PC-9 (cell line): ENCODE data around the gene CROT. TPM values are rescaled to one million over a fixed set of nuclear protein-coding genes. Genes with fewer than 3 reads are reported as not detected.

Experiments
- BruUV-seq: library from RNA; stranded (reverse); fragments of 400-500 nt; replicated peaks from 2 replicates; lab custom pipeline; 2021; lab: Mats Ljungman, UMichigan
- CTCF ChIA-PET: fragments of 300-600 bp; sonication (Branson Sonifier 250); formaldehyde crosslinking; loops from one replicate; lab custom pipeline; 2022; ENCODE audit warnings: antibody characterized with exemption; lab: Charles Lee
- POLR2A ChIA-PET: fragments of 300-600 bp; sonication (Branson Sonifier 250); formaldehyde crosslinking; loops from one replicate; lab custom pipeline; 2022; ENCODE audit warnings: antibody characterized with exemption; ENCODE audit not compliant: unreplicated experiment; lab: Charles Lee
- DNase-seq, 2 experiments: peaks; one replicate each; pipeline versions ENCODE4 v3.0.0 to v3.0.0-alpha.2; 2015 to 2022; ENCODE audit warnings: mixed read lengths in 1 of 2
- H2AFZ ChIP-seq: fragments of 200-600 bp; sonication (generic); 2 replicates; pipeline ENCODE4 v1.8.1; 2017; ENCODE audit warnings: antibody characterized with exemption
- H3F3A ChIP-seq: fragments of 200-600 bp; sonication (generic); 2 replicates; pipeline ENCODE4 v1.8.1; 2017; ENCODE audit warnings: antibody characterized with exemption, mild to moderate bottlenecking, low read depth; ENCODE audit not compliant: insufficient read depth
- H3K27ac ChIP-seq: fragments of 200-600 bp; sonication (generic); 2 replicates; pipeline ENCODE4 v1.6.1; 2016; ENCODE audit warnings: mixed run types
- H3K27me3 ChIP-seq: fragments of 200-600 bp; sonication (generic); 2 replicates; pipeline ENCODE4 v1.6.1; 2016; ENCODE audit warnings: low read depth, mixed run types; ENCODE audit not compliant: insufficient read depth
- H3K36me3 ChIP-seq: fragments of 200-600 bp; sonication (generic); 2 replicates; pipeline ENCODE4 v1.6.1; 2016; ENCODE audit warnings: low read depth, mixed run types
- H3K4me1 ChIP-seq: fragments of 200-600 bp; sonication (generic); replicated peaks from 2 replicates; pipeline ENCODE4 v1.6.1; 2016; ENCODE audit warnings: mixed run types; ENCODE audit not compliant: insufficient read depth
- H3K4me2 ChIP-seq: fragments of 200-600 bp; sonication (generic); 2 replicates; pipeline ENCODE4 v1.6.1; 2017; ENCODE audit warnings: mixed run types
- H3K4me3 ChIP-seq: fragments of 200-600 bp; sonication (generic); 2 replicates; pipeline ENCODE4 v1.6.1; 2016; ENCODE audit warnings: mixed run types
- H3K79me2 ChIP-seq: fragments of 200-600 bp; sonication (generic); 2 replicates; pipeline ENCODE4 v1.6.1; 2017; ENCODE audit warnings: low read depth, mixed run types
- H3K9me2 ChIP-seq: fragments of 200-600 bp; sonication (generic); 2 replicates; pipeline ENCODE4 v1.8.1; 2017; ENCODE audit warnings: mild to moderate bottlenecking; ENCODE audit not compliant: insufficient read depth
- H3K9me3 ChIP-seq: fragments of 200-600 bp; sonication (generic); 2 replicates; pipeline ENCODE4 v1.8.1; 2016; ENCODE audit warnings: low read depth; ENCODE audit not compliant: insufficient read depth
- H4K20me1 ChIP-seq: fragments of 200-600 bp; sonication (generic); 2 replicates; pipeline ENCODE4 v1.8.1; 2017; ENCODE audit not compliant: insufficient read depth
- EZH2 ChIP-seq: fragments of 200-600 bp; sonication (generic); IDR thresholded peaks from 2 replicates; pipeline ENCODE4 v1.8.0; 2017; ENCODE audit warnings: antibody characterized with exemption, low read depth
- intact Hi-C: fragments of 100-400 bp; cut with micrococcal nuclease; formaldehyde crosslinking; loops from one replicate; pipeline ENCODE4 v1.10.0; 2022; ENCODE audit not compliant: unreplicated experiment
- total RNA-seq: library from RNA; stranded (reverse); gene quantifications from 2 replicates; pipeline ENCODE4 v1.2.3, GENCODE V29; 2021
- TF ChIP-seq, protein P1 (sequence below): fragments of 200-600 bp; sonication (generic); conservative IDR thresholded peaks from 2 replicates; pipeline ENCODE4 v1.6.1; 2017; ENCODE audit warnings: mixed run types, antibody characterized with exemption, mild to moderate bottlenecking, moderate library complexity

CROT gene
- total RNA-seq, 1 experiment from 2014 or later, result 15.2 TPM

DNA sequence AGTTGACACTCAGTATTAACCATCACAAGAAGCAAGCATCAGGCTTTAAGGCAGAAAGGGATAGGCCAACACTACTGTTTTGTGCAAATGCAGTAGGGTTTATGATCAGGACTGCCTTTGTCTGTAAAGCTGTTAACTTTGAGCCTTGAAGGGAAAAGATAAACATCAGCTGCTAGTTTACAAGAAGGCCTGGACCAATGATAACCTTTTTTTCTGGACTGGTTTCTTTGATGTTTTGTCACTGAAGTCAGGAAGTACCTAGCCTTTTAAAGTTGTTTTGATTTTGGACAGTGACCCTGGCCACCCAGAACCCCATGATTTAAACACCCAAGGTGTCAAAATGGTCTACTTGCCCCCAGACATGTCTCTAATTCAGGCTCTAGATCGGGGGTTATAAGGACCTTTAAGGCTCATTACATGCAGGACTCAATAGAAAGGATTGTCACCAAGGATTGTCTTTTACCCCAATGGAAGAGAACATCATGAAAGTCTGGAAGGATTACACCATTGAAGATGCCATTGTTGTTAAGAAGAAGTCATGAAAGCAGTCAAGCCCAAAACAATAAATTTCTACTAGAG, 50.1 kb downstream of the CROT start:
- H3K27ac ChIP-seq, result no peak overlapping the region
- intact Hi-C loops, result loop anchor here (5.0 kb wide), 1 partner anchor 78 kb away; no protein-coding TSS in a partner anchor
- no peaks in the 10 kb centered on the region for H4K20me1 ChIP-seq
- CTCF ChIA-PET, result no interaction called here
- no peaks in the 10 kb centered on the region for H3K79me2 ChIP-seq
- no peak overlapping the region for H3K4me3 ChIP-seq
- TF ChIP-seq, protein P1, sequence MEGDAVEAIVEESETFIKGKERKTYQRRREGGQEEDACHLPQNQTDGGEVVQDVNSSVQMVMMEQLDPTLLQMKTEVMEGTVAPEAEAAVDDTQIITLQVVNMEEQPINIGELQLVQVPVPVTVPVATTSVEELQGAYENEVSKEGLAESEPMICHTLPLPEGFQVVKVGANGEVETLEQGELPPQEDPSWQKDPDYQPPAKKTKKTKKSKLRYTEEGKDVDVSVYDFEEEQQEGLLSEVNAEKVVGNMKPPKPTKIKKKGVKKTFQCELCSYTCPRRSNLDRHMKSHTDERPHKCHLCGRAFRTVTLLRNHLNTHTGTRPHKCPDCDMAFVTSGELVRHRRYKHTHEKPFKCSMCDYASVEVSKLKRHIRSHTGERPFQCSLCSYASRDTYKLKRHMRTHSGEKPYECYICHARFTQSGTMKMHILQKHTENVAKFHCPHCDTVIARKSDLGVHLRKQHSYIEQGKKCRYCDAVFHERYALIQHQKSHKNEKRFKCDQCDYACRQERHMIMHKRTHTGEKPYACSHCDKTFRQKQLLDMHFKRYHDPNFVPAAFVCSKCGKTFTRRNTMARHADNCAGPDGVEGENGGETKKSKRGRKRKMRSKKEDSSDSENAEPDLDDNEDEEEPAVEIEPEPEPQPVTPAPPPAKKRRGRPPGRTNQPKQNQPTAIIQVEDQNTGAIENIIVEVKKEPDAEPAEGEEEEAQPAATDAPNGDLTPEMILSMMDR, result no peak
- no peak for TF ChIP-seq EZH2
- H2AFZ ChIP-seq, result no peak overlapping the region
- H3F3A ChIP-seq, result peaks cover 17% of the 10 kb centered on the region; the same call in 1 of the 2 replicates
- no peak overlapping the region for H3K4me2 ChIP-seq
- H3K4me1 ChIP-seq, result peaks cover 26% of the 10 kb centered on the region
- no peaks in the 10 kb centered on the region for H3K27me3 ChIP-seq
- no peaks in the 10 kb centered on the region for H3K36me3 ChIP-seq
- BruUV-seq, result no TSS peak
- H3K9me3 ChIP-seq, result no peaks in the 10 kb centered on the region; the same call in 1 of the 2 replicates
- DNase-seq, result no peak
- POLR2A ChIA-PET, result no interaction called here
- no peaks in the 10 kb centered on the region for H3K9me2 ChIP-seq

DNA sequence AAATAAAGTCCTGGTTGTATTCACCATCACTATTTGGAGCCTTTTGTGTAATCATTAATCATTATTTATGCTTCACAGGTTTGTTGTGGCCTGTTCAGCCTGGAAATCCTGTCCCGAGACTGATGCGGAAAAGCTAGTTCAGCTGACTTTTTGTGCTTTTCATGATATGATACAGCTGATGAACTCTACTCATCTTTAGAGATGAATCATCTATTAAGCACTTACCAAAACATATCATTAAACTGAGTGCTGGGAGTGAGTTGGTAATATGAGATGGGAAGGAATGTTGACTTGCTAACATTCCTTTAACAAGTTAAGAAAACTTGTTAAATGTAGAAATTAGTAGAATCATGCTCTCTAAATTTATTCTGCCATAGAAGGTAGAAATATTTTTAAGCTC, 53.0 kb downstream of the CROT start:
- Histone ChIP-seq H3K36me3 (no peaks in the 10 kb centered on the region), H3K9me2 (no peaks in the 10 kb centered on the region), H3F3A (peaks cover 17% of the 10 kb centered on the region; the same call in 1 of the 2 replicates), H3K79me2 (no peaks in the 10 kb centered on the region), H3K4me1 (peaks cover 26% of the 10 kb centered on the region), H3K9me3 (no peaks in the 10 kb centered on the region; the same call in 1 of the 2 replicates), H3K4me3 (no peak overlapping the region), H3K4me2 (peak overlapping the region; percentile 41; the same call in 1 of the 2 replicates), H3K27ac (peak overlapping the region; percentile 22), H4K20me1 (no peaks in the 10 kb centered on the region), H3K27me3 (no peaks in the 10 kb centered on the region), H2AFZ (no peak overlapping the region)
- no peak for TF ChIP-seq EZH2
- TF ChIP-seq, protein P1, result no peak
- DNase-seq, result peak; percentile 33 to 90
- CTCF ChIA-PET, result interaction anchor here (1.0 kb wide), 1 partner anchor 18 kb away, joined by 4 read pairs; no protein-coding TSS in a partner anchor
- no TSS peak for BruUV-seq
- intact Hi-C loops, result loop anchor here (1.0 to 5.0 kb wide), 2 partner anchors 52 to 81 kb away; no protein-coding TSS in a partner anchor
- POLR2A ChIA-PET, result no interaction called here

DNA sequence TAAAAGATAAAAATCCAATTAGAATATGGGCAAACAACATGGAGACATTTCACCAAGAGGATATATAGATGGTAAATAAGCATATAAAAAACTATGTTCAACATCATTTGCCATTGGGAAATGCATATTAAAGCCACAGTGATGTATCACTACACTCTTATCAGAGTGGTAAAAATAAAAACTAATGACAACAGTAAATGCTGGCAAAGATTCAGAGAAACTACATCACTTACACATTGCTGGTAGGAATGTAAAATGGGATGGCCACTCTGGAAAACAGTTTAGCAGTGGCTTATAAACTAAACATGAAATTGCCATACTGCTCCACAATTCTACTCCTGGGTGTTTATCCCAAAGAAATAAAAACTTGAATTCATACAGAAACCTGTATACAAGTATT, 59.2 kb downstream of the CROT start:
- TF ChIP-seq EZH2, result no peak
- TF ChIP-seq, protein P1, result no peak
- intact Hi-C loops, result no loop called here
- H3K9me2 ChIP-seq, result no peaks in the 10 kb centered on the region
- H3K9me3 ChIP-seq, result no peaks in the 10 kb centered on the region
- H3K4me2 ChIP-seq, result no peak overlapping the region
- H3K27ac ChIP-seq, result no peak overlapping the region
- H3K79me2 ChIP-seq, result no peaks in the 10 kb centered on the region
- H3K4me1 ChIP-seq, result 0 out of 2 replicates have a peak, but pooled peaks cover under 1% of the 10 kb centered on the region
- no TSS peak for BruUV-seq
- CTCF ChIA-PET, result no interaction called here
- H3K4me3 ChIP-seq, result no peak overlapping the region
- POLR2A ChIA-PET, result no interaction called here
- no peaks in the 10 kb centered on the region for H3K36me3 ChIP-seq
- no peaks in the 10 kb centered on the region for H3F3A ChIP-seq
- no peaks in the 10 kb centered on the region for H3K27me3 ChIP-seq
- no peak for DNase-seq
- H2AFZ ChIP-seq, result no peak overlapping the region
- no peaks in the 10 kb centered on the region for H4K20me1 ChIP-seq
